GM18511 (cell line): Measurements from ENCODE around the gene TTLL9.

Experiments
- ATAC-seq: cut with Tn5 transposase; IDR thresholded peaks from one replicate; pipeline ENCODE4 v1.9.1; 2021; ENCODE audit warnings: mild to moderate bottlenecking, moderate library complexity; ENCODE audit not compliant: unreplicated experiment

Gene TTLL9

DNA sequence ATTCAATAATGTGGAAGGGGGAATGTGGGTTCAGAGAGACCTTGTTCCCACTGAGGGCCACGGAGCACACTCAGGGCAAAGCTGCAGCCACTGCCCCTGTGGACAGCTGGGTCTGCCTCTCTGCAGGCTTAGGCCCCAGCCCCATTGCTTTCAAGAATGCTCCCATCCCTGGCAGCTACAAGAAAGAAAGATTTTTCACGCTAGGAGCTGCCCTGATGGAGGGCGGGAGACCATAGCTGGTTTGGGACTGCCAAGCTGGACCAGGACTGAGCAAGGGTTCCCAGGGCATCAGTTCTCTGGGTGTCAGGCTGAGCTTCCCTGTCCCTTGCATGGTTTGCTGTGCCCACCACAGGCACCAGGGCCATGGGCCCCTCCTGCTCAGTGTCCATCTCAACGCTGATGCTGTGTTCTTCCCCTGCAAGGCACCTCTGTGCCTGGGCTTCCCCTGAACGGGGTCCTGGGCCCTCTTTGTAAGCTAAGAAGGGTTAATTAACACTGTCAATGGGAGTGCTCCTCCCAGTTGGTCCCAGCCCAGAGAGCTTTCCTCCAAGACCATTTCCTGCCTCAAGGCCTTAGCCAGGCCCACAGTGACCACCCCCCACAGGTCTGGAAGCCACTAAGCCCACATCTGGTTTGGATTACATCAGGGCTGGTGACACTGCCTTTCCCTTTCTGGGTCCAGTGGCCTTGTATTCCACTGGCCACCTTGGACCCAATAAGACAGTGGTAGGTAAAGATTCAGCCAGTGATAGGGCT is 33.4 kb upstream of the TTLL9 start:
- ATAC-seq: no peak

DNA sequence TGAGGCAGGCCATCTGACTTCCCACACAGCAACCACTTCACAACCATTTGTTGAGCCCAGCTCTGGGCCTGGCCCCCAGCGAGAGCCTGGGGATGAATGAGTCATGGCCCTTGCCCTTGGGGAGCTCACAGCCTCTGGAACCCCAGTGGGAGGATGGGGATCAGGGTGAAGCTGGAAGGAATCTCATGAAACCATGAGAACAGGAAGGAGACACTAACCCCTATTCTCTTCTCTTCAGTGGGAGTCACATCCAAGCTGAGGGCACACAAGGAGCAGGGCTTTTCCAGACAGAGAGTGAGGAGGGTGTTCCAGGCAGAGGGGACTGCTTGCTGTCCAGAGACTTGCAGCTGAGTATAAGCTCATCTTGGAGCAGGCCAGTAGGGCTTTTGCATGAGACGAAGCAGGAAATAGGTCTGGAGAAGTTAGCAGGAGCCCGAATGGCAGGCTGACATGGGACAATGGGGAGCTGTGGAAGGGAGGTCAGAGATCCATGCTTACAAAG is 32.5 kb upstream of the TTLL9 start:
- ATAC-seq: no peak

DNA sequence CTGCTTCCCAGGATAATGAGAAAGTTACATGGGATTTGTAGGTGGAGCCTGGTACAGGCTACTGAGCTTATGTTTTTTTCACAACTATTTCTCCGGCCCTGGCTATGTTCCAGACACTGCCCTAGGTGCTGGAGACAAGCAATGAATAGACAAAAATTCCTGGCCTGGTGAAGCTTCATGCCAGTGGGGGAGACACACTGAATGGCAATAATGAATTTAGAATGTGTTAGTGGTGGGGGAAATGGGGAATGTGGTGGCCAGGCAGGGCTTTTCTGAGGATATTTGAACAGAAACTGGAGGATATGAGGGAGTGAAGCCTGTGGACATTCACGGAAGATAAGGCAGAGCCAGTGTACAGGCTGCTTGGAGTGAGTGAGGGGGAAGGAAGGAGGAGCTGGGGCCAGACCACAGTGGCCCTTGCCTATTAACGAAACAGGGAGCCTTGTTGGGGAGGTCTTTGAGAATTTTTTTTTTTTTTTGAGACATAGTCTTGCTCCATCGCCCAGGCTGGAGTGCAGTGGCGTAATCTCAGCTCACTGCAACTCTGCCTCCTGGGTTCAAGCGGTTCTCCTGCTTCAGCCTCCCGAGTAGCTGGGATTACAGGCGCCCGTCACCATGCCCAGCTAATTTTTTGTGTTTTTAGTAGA is 31.7 kb upstream of the TTLL9 start:
- ATAC-seq: no peak

DNA sequence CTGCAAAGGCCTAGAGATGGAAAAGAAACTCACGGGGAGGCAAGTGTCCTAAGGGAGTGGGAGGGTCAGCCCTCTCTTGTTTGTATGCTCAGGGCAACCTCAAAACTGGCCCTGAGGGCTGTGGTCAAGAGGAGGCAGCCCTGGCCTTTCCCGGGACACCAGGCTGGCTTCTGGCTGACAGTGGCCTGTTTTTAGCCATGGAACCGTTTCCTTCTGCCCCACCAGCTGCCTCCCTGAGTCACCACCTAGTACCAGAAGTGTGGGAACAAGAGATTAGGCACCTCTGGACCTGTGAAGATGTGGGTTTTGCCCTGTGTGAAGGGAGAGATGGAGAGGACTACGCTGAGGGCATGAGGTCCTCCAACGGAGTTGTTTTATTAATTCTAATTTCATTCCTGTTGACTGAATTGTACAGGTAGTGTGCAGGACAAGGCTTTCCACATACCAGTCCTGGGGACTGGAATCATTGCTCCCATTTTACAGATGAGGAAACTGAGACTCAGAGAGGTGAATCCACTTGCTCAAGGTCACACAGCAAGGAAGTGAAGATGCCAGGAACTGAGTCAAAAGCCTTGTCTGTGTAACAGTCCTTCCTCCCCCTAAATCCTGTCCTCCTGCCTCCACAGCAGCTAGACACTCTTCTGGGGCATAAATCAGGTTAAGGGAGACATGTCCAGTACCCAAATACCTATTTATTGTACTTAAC is 30.5 kb upstream of the TTLL9 start:
- no peak for ATAC-seq

DNA sequence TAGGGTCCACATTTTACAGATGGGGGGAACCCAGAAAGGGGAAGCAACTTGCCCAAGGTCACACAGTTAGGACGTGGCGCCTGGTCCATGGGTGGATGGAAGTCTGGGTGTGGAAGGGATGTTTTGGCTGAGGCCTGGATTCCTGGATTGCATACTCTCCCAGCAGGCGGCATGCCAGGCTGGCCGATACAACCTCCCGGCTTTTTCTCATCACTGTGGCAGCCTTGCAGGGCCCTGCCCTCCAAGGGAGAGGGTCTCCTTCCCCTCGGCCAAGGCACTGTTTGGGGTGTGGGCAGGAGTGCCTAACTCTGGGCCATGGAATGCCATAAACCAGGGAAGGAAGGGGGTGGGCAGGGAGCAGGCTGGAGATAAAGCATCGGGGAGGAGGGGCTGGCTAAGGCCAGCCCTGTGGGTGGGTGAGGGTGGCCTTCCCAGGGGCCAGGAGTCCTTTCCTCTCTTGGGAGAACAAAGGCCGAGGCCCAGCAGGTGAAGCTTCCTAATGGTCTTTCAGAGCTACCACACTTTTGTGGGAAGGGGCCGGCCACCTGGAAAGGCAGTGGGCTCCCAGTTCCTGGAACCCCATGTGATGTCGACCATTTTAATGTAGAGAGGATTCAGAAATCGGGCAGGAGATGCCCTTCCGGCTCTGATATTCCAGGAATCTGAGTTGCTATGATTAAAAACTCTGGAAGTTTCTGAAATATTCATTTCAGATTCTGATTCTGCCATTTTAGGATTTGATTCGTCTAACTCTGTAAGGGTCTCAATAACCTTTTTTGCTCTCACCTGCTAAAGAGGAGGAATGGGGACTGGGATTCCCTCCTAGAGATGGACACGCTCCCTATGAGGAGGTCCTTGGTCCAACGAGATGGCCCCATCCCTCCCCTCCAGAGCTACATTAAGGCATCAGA is 29.3 kb upstream of the TTLL9 start:
- no peak for ATAC-seq

DNA sequence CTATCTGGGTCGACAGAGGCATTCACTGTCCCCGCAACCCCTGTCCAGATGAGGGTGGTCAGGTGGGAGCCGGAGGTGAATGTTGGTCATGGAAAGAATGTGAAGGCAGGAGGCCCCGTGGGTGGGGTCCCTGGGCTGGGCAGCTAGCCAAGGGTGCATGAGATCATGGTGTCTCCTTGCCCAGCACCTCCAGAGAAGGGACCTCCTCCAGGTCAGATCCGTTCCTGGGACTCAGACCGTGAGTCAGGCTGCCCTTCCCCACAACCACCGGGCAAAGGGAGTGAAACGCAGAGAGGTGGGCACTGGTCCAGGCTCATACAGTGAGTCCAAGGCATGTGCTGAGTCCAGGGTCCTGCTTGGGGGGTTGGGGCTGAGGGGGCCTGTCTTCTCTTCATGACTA is 28.5 kb upstream of the TTLL9 start:
- no peak for ATAC-seq

DNA sequence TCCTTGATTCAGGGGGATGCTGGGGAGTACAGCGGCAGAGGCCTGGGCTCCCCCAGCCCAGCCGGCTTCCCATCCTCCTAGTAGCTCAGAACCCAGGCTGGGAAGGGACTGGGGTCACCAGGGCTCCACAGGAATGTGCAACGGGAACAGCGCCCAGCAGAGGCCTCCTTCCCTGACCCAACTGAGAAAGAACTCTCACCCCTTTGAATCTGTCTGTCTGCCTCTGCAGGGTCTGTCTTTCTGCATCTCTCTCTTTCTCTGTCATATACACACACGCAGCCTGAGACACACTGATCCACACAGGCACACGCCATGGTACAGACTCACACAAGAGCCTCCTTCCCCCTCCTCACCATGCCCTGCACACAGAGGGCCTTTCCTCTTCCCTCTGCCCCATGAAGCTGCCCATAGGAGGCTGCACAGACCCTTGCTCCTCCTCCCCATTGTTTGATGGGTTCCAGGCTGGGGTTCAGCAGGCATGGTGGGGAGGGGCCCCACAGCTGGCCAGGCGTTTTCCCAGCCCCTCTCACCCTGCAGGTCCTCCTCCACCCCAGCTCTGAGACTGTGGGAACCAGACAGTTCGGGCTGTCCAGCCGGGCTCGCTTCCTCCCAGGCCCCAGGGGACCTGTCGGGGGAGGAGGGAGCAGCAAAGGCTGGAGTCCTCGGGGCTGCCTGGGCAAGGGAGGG is 27.8 kb upstream of the TTLL9 start:
- ATAC-seq: no peak

DNA sequence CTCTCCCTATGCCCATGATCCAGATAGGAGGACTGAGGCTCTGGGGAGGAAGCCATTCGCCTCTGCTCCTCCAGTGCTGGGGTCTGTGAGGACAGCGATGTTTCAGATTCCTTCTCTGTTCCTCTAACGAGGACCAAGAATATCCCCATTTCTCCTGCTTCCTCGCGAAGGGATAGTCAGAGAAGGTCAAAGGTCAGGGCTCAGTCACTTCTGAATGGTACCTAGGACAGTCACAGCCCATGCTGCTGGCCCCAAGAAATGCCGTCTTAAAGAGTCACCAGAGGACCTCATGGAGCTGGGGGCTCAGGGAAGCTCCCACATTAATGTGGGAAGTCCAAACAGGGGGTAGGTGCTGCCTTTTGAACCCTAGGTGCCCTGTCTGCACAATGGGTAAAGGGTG is 27.1 kb upstream of the TTLL9 start:
- no peak for ATAC-seq

DNA sequence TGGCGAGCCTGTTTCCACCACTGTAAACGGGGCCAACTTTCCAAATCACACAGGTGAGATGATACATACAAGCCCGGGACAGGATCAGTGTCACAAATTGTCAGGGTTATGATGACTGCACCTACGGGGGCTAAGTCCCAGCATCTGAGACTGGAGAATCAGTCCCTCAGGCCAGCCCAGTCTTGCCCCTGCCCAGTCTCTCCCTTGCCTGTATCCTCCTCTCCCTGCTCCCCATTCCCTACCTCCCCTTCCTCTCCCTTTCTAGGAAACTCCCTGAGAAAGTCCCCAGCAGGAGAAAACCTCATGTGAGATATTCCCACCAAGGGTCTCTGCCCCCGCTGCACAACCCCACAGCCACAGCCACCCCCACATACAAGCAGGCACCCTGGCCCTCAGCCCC is 26.6 kb upstream of the TTLL9 start:
- no peak for ATAC-seq

DNA sequence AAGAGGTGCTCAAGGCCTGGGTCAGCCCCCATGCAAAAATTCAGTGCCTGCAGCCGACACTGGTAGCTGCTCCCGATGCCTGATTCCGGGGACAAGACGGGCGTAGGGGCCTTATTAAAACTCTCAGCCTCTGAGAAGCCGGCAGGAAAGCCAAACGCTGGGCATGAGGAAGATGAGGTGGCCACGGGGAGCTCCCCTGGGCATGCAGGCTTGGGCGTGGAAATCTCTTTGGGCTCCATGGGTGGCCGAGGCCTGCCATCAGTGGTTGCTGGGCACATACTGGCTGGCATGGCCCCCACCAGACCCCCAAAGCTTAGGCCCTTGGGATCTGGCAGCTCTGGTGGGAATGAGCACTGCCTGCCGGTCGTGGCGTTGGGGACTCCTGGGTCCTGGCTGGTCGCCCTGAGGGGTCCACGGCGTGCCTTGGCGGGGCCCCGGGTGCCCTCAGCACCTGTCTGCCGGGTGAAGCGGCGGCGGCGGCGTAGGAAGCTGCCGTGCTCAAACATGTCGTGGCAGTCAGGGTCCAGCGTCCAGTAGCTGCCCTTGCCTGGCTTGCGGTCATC is 25.6 kb upstream of the TTLL9 start:
- no peak for ATAC-seq

DNA sequence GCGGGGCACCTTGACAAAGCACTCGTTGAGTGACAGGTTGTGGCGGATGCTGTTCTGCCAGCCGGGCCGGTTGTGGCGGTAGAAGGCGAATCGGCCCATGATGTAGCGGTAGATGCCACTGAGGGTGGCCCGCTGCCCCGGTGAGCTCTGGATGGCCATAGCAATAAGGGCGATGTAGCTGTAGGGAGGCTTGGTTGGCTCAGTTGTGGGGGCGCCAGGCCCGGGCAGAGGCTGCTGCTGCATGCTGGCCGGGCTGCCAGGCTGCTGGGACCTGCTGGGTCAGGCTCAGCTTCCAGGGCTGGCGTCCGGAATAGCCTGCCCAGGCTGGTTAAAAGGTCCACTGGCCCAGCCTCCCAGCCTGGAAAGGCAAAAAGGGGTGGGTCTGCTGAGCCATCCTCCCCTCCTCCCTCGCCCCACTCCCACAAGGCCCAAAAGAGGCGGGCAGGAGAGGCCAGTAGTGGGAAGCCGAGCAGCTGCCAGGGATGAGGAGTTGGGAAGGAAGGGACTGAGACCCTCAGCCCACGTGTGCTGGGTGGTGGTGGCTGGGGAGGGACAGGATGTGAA is 25.1 kb upstream of the TTLL9 start, which contains the start of gene FOXS1:
Gene FOXS1, minus strand, starts transcription at position 305 of the 564 bp plus-strand sequence. Its CDS starts 62 bp downstream, at position 243.
- no peak for ATAC-seq

DNA sequence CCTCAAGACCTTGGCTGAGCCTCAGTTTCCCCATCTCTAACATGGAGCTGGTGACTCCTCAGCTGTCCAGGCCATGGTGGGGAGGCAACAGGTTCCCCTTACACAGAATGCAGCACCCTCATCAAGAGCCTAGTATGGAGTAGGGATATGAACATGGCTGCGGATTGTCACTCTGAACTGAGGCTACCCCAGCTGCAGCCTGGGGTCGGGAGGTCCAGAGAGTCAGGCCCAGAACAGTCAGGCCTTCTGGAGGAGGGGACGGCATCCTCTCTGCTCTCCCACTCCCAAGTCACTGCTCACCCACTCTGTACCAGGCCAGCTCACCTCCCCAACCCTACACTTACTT is 23.7 kb upstream of the TTLL9 start:
- no peak for ATAC-seq

DNA sequence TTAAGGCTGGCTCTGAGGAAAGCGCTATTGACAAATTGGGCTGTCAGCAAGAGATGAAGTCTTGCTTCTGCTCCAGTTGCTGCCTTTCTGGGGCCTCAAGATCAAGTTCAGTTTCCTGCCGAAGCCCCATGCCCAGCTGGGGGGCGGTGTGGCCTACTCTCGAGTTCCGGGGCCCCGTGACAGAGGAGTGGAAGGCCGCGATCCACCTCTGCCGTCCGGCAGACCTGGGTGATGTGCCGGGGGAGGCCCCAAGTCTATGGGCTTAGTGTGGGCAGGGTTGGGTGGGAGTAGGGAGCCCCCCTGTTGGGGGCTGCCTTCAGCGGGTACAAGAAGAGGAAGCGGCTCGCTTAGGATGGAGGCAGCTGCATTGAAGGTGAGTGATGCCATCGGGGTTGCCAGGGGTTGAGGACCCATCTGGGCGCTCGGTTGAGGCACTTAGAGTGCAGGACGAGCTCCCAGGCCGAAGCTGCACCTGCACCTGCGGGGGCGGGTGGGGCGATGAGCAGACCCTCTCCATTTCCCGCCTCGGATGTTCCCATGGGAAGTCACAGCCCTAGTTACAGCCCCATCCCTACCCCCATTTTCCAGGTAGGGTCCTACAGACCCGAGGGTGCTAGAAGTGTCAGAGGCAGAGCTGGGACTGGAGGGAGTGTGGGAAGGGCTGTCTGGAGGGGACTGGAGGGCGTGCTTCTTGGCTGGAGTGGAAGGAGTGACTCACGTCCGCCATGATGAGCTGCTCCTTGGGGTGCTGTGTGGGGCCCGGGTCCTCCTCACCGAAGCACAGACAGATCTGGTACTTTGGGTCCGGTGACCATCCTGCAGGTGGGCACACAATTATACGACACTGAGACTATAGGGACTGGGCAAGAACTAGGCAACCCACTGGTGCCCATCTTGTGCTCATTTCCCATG is 22.1 kb upstream of the TTLL9 start:
- no peak for ATAC-seq

DNA sequence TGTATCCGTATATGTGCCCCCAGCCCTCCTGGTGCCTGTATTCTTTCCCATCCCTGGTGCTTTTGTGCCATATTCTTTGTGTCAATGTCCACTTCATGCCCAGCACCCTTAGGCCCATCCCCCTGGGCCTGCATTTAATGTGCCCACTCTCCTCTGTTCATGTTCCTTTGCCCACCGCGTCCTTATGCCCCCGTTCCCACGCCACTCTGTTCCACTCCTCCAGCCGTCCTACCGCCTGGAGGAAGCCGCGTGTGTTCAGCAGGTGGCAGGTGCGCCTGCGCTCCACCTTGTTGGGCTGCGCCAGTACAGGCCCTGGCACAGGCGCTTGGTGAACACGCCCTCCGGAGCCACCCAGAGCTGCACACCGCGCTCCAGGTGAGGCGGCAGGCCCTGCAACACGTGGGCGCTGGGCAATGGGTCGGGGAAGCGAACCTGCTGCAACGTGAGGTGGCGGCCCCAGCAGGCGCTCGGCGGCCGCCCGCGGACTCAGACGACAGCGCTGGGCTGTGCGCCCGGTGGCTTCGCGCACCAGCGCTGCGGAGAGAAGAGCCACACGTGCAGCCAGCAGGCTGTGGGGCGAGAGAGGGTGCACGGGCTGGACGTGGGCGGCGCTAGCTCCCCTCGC is 21.0 kb upstream of the TTLL9 start:
- no peak for ATAC-seq

DNA sequence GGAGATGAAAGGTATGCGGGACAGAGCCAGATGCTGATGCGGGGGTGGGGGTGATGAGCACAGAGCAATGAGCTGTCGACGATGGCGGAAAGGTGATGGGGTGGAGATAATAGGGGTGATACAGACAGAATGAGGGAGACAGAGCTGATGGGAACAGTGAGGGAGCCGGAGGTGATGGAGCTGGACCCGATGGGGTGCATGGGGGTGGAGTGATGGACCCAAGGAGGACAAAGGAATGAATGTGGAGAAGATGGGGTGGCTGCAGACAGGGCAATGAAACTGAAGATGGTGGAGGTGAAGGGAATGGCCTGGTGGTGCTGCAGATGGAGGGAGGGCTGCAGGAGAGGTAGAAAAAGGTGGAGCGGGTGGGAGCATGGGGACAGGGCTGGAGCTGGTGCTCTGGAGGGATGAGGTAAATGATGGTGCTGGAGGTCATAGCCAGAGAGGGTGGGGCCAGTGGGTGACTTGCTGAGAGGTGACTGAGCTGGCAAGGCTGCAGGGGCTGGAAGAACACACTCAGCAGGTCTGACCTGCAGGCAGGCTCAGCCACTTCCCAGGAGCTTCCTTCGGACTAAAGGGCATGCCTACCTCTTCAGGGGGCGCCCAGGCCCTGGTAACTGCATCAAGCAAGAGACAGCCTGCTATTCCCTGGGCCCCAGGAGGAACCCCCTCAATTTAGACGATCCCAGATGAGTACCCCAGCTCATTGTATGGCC is 19.0 kb upstream of the TTLL9 start:
- no peak for ATAC-seq

DNA sequence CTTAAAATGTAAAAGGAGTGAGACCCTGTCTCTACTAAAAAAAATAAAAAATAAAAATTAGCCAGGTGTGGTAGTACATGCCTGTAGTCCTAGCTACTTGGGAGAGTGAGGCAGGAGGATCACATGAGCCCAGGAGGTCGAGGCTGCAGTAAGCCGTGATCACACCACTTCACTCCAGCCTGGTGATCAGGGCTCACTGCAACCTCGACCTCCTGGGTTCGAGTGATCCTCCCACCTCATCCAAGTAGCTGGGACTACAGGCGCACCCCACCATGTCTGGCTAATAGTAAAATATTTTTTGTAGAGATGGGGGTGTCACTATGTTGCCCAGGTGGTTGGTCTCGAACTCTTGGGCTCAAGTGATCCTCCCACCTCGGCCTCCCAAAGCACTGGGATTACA is 17.0 kb upstream of the TTLL9 start:
- ATAC-seq: no peak

DNA sequence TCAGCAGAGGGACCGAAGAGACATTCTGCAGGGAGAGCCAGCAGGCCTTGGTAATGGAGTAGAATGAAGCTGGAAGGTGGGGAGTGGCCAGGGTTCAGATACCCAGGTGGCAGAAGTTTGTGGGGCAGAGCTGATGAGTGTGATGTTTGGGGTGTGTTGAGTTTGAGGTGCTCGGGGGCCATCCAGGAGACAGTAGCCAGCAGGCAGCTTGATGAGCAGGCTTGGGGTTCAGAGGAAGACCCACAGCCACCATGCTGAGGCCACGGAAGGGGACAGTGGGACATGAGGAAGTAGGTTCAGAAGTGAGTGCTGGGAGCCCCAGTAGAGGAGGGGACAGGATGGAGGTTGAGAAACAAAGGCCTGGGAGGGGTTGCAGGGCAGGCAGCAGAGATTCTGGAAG is 13.9 kb upstream of the TTLL9 start:
- ATAC-seq: no peak
